PC-9 (cell line): ENCODE measurements around the gene PPM1B.

Experiments used
- EZH2 ChIP-seq: fragments of 200-600 bp; sonication (generic); IDR thresholded peaks from 2 replicates; pipeline ENCODE4 v1.8.0; 2017; ENCODE audit warnings: antibody characterized with exemption, low read depth
- TF ChIP-seq, protein P1 (sequence below): fragments of 200-600 bp; sonication (generic); conservative IDR thresholded peaks from 2 replicates; pipeline ENCODE4 v1.6.1; 2017; ENCODE audit warnings: mixed run types, antibody characterized with exemption, mild to moderate bottlenecking, moderate library complexity

GRCh38 chr2:44246436-44246835 lies 77.8 kb downstream of the PPM1B start:
- TF ChIP-seq, protein P1, sequence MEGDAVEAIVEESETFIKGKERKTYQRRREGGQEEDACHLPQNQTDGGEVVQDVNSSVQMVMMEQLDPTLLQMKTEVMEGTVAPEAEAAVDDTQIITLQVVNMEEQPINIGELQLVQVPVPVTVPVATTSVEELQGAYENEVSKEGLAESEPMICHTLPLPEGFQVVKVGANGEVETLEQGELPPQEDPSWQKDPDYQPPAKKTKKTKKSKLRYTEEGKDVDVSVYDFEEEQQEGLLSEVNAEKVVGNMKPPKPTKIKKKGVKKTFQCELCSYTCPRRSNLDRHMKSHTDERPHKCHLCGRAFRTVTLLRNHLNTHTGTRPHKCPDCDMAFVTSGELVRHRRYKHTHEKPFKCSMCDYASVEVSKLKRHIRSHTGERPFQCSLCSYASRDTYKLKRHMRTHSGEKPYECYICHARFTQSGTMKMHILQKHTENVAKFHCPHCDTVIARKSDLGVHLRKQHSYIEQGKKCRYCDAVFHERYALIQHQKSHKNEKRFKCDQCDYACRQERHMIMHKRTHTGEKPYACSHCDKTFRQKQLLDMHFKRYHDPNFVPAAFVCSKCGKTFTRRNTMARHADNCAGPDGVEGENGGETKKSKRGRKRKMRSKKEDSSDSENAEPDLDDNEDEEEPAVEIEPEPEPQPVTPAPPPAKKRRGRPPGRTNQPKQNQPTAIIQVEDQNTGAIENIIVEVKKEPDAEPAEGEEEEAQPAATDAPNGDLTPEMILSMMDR = no peak
- no peak for TF ChIP-seq EZH2
